CD14-positive monocyte (primary cell): Measurements from ENCODE around the gene UPK3BL2. TPM values are rescaled to one million over a fixed set of nuclear protein-coding genes. Genes with fewer than 3 reads are reported as not detected.
"Not testable (repeated sequence)": the region's sequence is repeated elsewhere in the genome, so short reads cannot be mapped to it uniquely, and the experiment has no call there.

ENCODE experiments used
- DNase-seq, 3 donors: peaks; one replicate each; pipeline ENCODE4 v3.0.0-alpha.2; 2011 to 2022
- H2AFZ ChIP-seq: 2 replicates; pipeline ENCODE4 v1.6.0; 2012; ENCODE audit warnings: mild to moderate bottlenecking, low read depth, low read length, inconsistent platforms; ENCODE audit not compliant: insufficient read depth, poor library complexity, severe bottlenecking
- H3K27ac ChIP-seq, 2 donors: 1 replicate in 1 of 2; 2 replicates in 1 of 2; pipeline ENCODE4 v1.5.1; 2012 to 2013; ENCODE audit warnings: low read length in 2 of 2, control low read depth in 1 of 2, inconsistent platforms in 1 of 2, low read depth in 1 of 2, mild to moderate bottlenecking in 1 of 2
- H3K27me3 ChIP-seq, 2 donors: one replicate each; pipeline versions ENCODE4 v1.6.0 to v1.6.1; 2011 to 2013; ENCODE audit warnings: low read length in 2 of 2; ENCODE audit not compliant: control insufficient read depth in 2 of 2, insufficient read depth in 2 of 2
- H3K36me3 ChIP-seq, 2 donors: replicated peaks in 1 of 2; 1 replicate in 1 of 2; 2 replicates in 1 of 2; pipeline versions ENCODE4 v1.5.1 to v1.6.1; 2012 to 2013; ENCODE audit warnings: low read length in 2 of 2, control low read depth in 1 of 2, inconsistent platforms in 1 of 2, mild to moderate bottlenecking in 1 of 2; ENCODE audit not compliant: insufficient read depth in 2 of 2, control insufficient read depth in 1 of 2
- H3K4me1 ChIP-seq, 2 donors: 1 replicate in 1 of 2; 2 replicates in 1 of 2; pipeline versions ENCODE4 v1.5.1 to v1.6.1; 2012 to 2013; ENCODE audit warnings: low read length in 2 of 2, control low read depth in 1 of 2, inconsistent platforms in 1 of 2, mild to moderate bottlenecking in 1 of 2, moderate library complexity in 1 of 2; ENCODE audit not compliant: insufficient read depth in 2 of 2, control insufficient read depth in 1 of 2
- H3K4me2 ChIP-seq: replicated peaks from 2 replicates; pipeline ENCODE3; 2012; ENCODE audit warnings: low read length, moderate library complexity, mild to moderate bottlenecking; ENCODE audit not compliant: poor library complexity, severe bottlenecking; ENCODE audit errors: extremely low read depth
- H3K4me3 ChIP-seq, 3 experiments: fragments of 200-600 bp in 1 of 3; sonication (generic) in 1 of 3; replicated peaks in 1 of 3; 1 replicate in 2 of 3; 2 replicates in 1 of 3; pipeline ENCODE4 v1.5.1; 2011 to 2013; ENCODE audit warnings: low read length in 3 of 3, mild to moderate bottlenecking in 3 of 3, control low read depth in 2 of 3, low read depth in 2 of 3, inconsistent platforms in 1 of 3, moderate library complexity in 1 of 3
- H3K79me2 ChIP-seq: 2 replicates; pipeline ENCODE4 v1.6.0; 2012; ENCODE audit warnings: mild to moderate bottlenecking, control low read depth, inconsistent platforms, low read length, moderate library complexity; ENCODE audit not compliant: insufficient read depth
- H3K9ac ChIP-seq: 2 replicates; pipeline ENCODE4 v1.6.0; 2017; ENCODE audit warnings: low read length, mild to moderate bottlenecking; ENCODE audit not compliant: insufficient read depth, poor library complexity, severe bottlenecking
- H3K9me3 ChIP-seq, 2 donors: replicated peaks in 1 of 2; 1 replicate in 1 of 2; 2 replicates in 1 of 2; pipeline versions ENCODE4 v1.5.1 to v1.6.1; 2012 to 2013; ENCODE audit warnings: low read length in 2 of 2, control low read depth in 1 of 2; ENCODE audit not compliant: control insufficient read depth in 1 of 2, insufficient read depth in 1 of 2
- H4K20me1 ChIP-seq: 2 replicates; pipeline ENCODE4 v1.6.0; 2012; ENCODE audit warnings: mild to moderate bottlenecking, low read length, control low read depth, moderate library complexity; ENCODE audit not compliant: insufficient read depth
- H3K27ac Mint-ChIP-seq, 7 donors: one replicate each; pipeline ENCODE4 v1.8.0; 2020; ENCODE audit warnings: mild to moderate bottlenecking in 7 of 7, mixed read lengths in 7 of 7, moderate library complexity in 6 of 7, inconsistent platforms in 2 of 7
- H3K27me3 Mint-ChIP-seq, 3 donors: one replicate each; pipeline ENCODE4 v1.8.0; 2021 to 2022; ENCODE audit warnings: low read depth in 3 of 3, mild to moderate bottlenecking in 3 of 3, mixed read lengths in 3 of 3, moderate library complexity in 3 of 3, inconsistent platforms in 1 of 3
- H3K36me3 Mint-ChIP-seq, 2 donors: one replicate each; pipeline ENCODE4 v1.8.0; 2020; ENCODE audit warnings: mixed read lengths in 2 of 2, inconsistent platforms in 1 of 2, mild to moderate bottlenecking in 1 of 2
- H3K4me1 Mint-ChIP-seq: one replicate; pipeline ENCODE4 v1.8.0; 2020; ENCODE audit warnings: mild to moderate bottlenecking, mixed read lengths
- H3K4me3 Mint-ChIP-seq, 2 donors: one replicate each; pipeline ENCODE4 v1.8.0; 2020; ENCODE audit warnings: mild to moderate bottlenecking in 2 of 2, mixed read lengths in 2 of 2, moderate library complexity in 1 of 2
- H3K9me3 Mint-ChIP-seq, 7 donors: one replicate each; pipeline ENCODE4 v1.8.0; 2020 to 2022; ENCODE audit warnings: mixed read lengths in 7 of 7, mild to moderate bottlenecking in 6 of 7, moderate library complexity in 6 of 7, inconsistent platforms in 2 of 7
- WGBS: methylation state at CpG from one replicate; pipeline ENCODE4 v1.1.5; 2013; ENCODE audit warnings: missing lambda C conversion rate; ENCODE audit not compliant: insufficient coverage; 5-methylcytosine and 5-hydroxymethylcytosine counted together
- intact Hi-C, 2 donors: fragments of 100-400 bp; cut with micrococcal nuclease; formaldehyde crosslinking; loops; one replicate each; pipeline versions ENCODE4 v1.15.0 to v1.15.1; 2023
- polyA plus RNA-seq, 3 donors: library from polyadenylated mRNA; depleted of rRNA in 1 of 3; unstranded in 2 of 3; stranded (reverse) in 1 of 3; fragments of 300-500 nt in 2 of 3; fragments of >200 nt in 1 of 3; fragmentation: Illumina TruSeq in 2 of 3; gene quantifications; 1 replicate in 2 of 3; 2 replicates in 1 of 3; pipeline ENCODE4 v1.2.3, GENCODE V29; 2012 to 2021

The UPK3BL2 gene
- polyA plus RNA-seq, 3 donors, result 0.30 to 94.8 (median 0.39) TPM

DNA sequence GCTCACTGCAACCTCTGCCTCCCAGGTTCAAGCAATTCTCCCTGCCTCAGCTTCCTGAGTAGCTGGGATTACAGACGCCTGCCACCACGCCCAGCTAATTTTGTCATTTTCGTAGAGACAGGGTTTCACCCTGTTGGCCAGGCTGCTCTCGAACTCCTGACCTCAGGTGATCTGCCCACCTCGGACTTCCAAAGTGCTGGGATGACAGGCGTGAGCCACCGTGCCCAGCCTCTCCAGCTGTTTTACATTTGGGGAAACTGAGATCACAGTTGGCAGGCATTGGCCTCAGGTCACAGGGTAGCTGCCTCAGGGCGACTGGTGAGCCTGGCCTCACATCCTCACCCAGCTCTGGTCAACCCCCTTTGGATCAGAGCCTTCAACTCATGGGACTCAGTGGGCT is 32.9 kb downstream of the UPK3BL2 start:
- H4K20me1 ChIP-seq, H3K36me3 ChIP-seq, DNase-seq, H3K79me2 ChIP-seq, H3K4me3 Mint-ChIP-seq, H2AFZ ChIP-seq, H3K9ac ChIP-seq, H3K27me3 Mint-ChIP-seq, H3K27ac Mint-ChIP-seq, H3K27me3 ChIP-seq, H3K4me3 ChIP-seq, H3K36me3 Mint-ChIP-seq, H3K4me2 ChIP-seq, H3K9me3 ChIP-seq, H3K4me1 Mint-ChIP-seq, H3K27ac ChIP-seq, intact Hi-C loops, H3K9me3 Mint-ChIP-seq: not testable (repeated sequence)
- H3K4me1 ChIP-seq, result peaks cover 9 to 12% of the 10 kb centered on the region in 2 donors
- no CpG with 5 or more reads among the region's 8 CpGs for WGBS

- H3K9me3 ChIP-seq, H3K4me1 ChIP-seq, H2AFZ ChIP-seq, H3K36me3 Mint-ChIP-seq, DNase-seq, H3K27me3 ChIP-seq, H3K27ac Mint-ChIP-seq, H3K4me1 Mint-ChIP-seq, H3K27me3 Mint-ChIP-seq, H3K4me3 ChIP-seq, H3K9me3 Mint-ChIP-seq, H3K36me3 ChIP-seq, intact Hi-C loops, H3K27ac ChIP-seq, H3K79me2 ChIP-seq, H3K4me3 Mint-ChIP-seq, H4K20me1 ChIP-seq, H3K9ac ChIP-seq, H3K4me2 ChIP-seq: not testable (repeated sequence)
- no CpG with 5 or more reads among the region's 8 CpGs for WGBS
Observed at GRCh38 chr7:102507410-102508088, 35.9 kb downstream of the UPK3BL2 start.

- H3K4me2 ChIP-seq, H3K4me3 ChIP-seq, H3K36me3 ChIP-seq, H2AFZ ChIP-seq, H3K27ac Mint-ChIP-seq, intact Hi-C loops, H3K9me3 ChIP-seq, H4K20me1 ChIP-seq, H3K4me3 Mint-ChIP-seq, H3K4me1 ChIP-seq, DNase-seq, H3K27me3 Mint-ChIP-seq, H3K27ac ChIP-seq, H3K4me1 Mint-ChIP-seq, H3K79me2 ChIP-seq, H3K9me3 Mint-ChIP-seq, H3K27me3 ChIP-seq, H3K9ac ChIP-seq, H3K36me3 Mint-ChIP-seq: not testable (repeated sequence)
- no CpG with 5 or more reads among the region's 24 CpGs for WGBS
Observed at GRCh38 chr7:102505298-102506185, 38.0 kb downstream of the UPK3BL2 start.

- H3K9ac ChIP-seq, H2AFZ ChIP-seq, H3K4me3 Mint-ChIP-seq, H3K27ac Mint-ChIP-seq, H3K9me3 ChIP-seq, DNase-seq, H3K4me2 ChIP-seq, H3K4me1 Mint-ChIP-seq, intact Hi-C loops, H3K27ac ChIP-seq, H3K4me1 ChIP-seq, H3K27me3 Mint-ChIP-seq, H3K9me3 Mint-ChIP-seq, H4K20me1 ChIP-seq, H3K36me3 ChIP-seq, H3K79me2 ChIP-seq, H3K4me3 ChIP-seq, H3K36me3 Mint-ChIP-seq, H3K27me3 ChIP-seq: not testable (repeated sequence)
- no CpG with 5 or more reads among the region's 12 CpGs for WGBS
Observed at GRCh38 chr7:102503141-102503540, 40.4 kb downstream of the UPK3BL2 start.
